Activated naive CD4-positive, alpha-beta T cell treated with anti-CD3 and anti-CD28 coated beads, Interleukin-2, amount 10 ng/mL, durations not matched to agents 7 days and 5 days (primary cell): ENCODE data around the gene CXXC5.

Experiments
- CTCF ChIA-PET: fragments of 350-600 bp; sonication (Branson Sonifier 250); formaldehyde crosslinking; loops from one replicate; lab custom pipeline; 2021; ENCODE audit warnings: antibody characterized with exemption; lab: Charles Lee
- DNase-seq: peaks from one replicate; pipeline ENCODE4 v3.0.0-alpha.2; 2020
- H3K27ac Mint-ChIP-seq: one replicate; pipeline ENCODE4 v1.8.0; 2021; ENCODE audit warnings: mild to moderate bottlenecking, moderate library complexity, mixed read lengths
- H3K27me3 Mint-ChIP-seq: one replicate; pipeline ENCODE4 v1.8.0; 2021; ENCODE audit warnings: mild to moderate bottlenecking, mixed read lengths
- H3K36me3 Mint-ChIP-seq: one replicate; pipeline ENCODE4 v1.8.0; 2021; ENCODE audit warnings: mixed read lengths
- H3K4me1 Mint-ChIP-seq: one replicate; pipeline ENCODE4 v1.8.0; 2021; ENCODE audit warnings: mixed read lengths
- H3K4me3 Mint-ChIP-seq: one replicate; pipeline ENCODE4 v1.8.0; 2021; ENCODE audit warnings: mild to moderate bottlenecking, moderate library complexity, mixed read lengths
- H3K9me3 Mint-ChIP-seq: one replicate; pipeline ENCODE4 v1.8.0; 2021; ENCODE audit warnings: mixed read lengths

The CXXC5 gene

GRCh38 chr5:139634028-139634325 lies 14.2 kb upstream of the CXXC5 start:
- no peaks in the 10 kb centered on the region for H3K9me3 Mint-ChIP-seq
- peaks cover 18% of the 10 kb centered on the region for H3K36me3 Mint-ChIP-seq
- H3K4me3 Mint-ChIP-seq: no peak overlapping the region
- peaks cover 50% of the 10 kb centered on the region for H3K4me1 Mint-ChIP-seq
- DNase-seq: no peak
- CTCF ChIA-PET: interaction anchor here (0.7 to 6.3 kb wide), 24 partner anchors 8 to 335 kb away, joined by 3 to 113 read pairs (median 5); partner anchors contain the start of gene CXXC5
- H3K27ac Mint-ChIP-seq: peak overlapping the region; percentile 91
- H3K27me3 Mint-ChIP-seq: no peaks in the 10 kb centered on the region

- CTCF ChIA-PET: interaction anchor here (0.9 to 6.3 kb wide), 22 partner anchors 9 to 214 kb away, joined by 3 to 113 read pairs (median 6); no protein-coding TSS in a partner anchor
- Mint-ChIP-seq H3K4me1 (peaks cover 50% of the 10 kb centered on the region), H3K27me3 (no peaks in the 10 kb centered on the region), H3K27ac (peak overlapping the region; percentile 91), H3K9me3 (no peaks in the 10 kb centered on the region), H3K4me3 (no peak overlapping the region), H3K36me3 (peaks cover 15% of the 10 kb centered on the region)
- no peak for DNase-seq
These were observed 13.6 kb upstream of the CXXC5 start for GRCh38 chr5:139634541-139634940.

- Mint-ChIP-seq H3K4me1 (peaks cover 50% of the 10 kb centered on the region), H3K9me3 (no peaks in the 10 kb centered on the region), H3K27ac (peak overlapping the region; percentile 91), H3K27me3 (no peaks in the 10 kb centered on the region), H3K4me3 (no peak overlapping the region), H3K36me3 (peaks cover 14% of the 10 kb centered on the region)
- no peak for DNase-seq
- CTCF ChIA-PET: interaction anchor here (0.9 to 6.3 kb wide), 18 partner anchors 10 to 216 kb away, joined by 3 to 113 read pairs (median 6); no protein-coding TSS in a partner anchor
These were observed 13.0 kb upstream of the CXXC5 start for GRCh38 chr5:139635191-139635590.

- H3K27ac Mint-ChIP-seq: peak overlapping the region; percentile 91
- no peaks in the 10 kb centered on the region for H3K9me3 Mint-ChIP-seq
- H3K27me3 Mint-ChIP-seq: no peaks in the 10 kb centered on the region
- H3K36me3 Mint-ChIP-seq: peaks cover 12% of the 10 kb centered on the region
- CTCF ChIA-PET: interaction anchor here (0.6 to 6.3 kb wide), 27 partner anchors 10 to 480 kb away, joined by 3 to 113 read pairs (median 4); partner anchors contain the start of gene CXXC5
- DNase-seq: peak; percentile 45
- H3K4me3 Mint-ChIP-seq: peak overlapping the region; percentile 21
- peaks cover 50% of the 10 kb centered on the region for H3K4me1 Mint-ChIP-seq
These were observed 12.4 kb upstream of the CXXC5 start for GRCh38 chr5:139635606-139636206.

GRCh38 chr5:139636207-139636792 lies 11.8 kb upstream of the CXXC5 start:
- Mint-ChIP-seq H3K27ac (peak overlapping the region; percentile 91), H3K4me1 (peaks cover 50% of the 10 kb centered on the region), H3K4me3 (peak overlapping the region; percentile 21), H3K9me3 (no peaks in the 10 kb centered on the region), H3K36me3 (peaks cover 11% of the 10 kb centered on the region), H3K27me3 (no peaks in the 10 kb centered on the region)
- CTCF ChIA-PET: interaction anchor here (0.6 to 6.3 kb wide), 25 partner anchors 9 to 479 kb away, joined by 3 to 113 read pairs (median 4); partner anchors contain the start of gene CXXC5
- peak; percentile 85 for DNase-seq

GRCh38 chr5:139636975-139637408 lies 11.2 kb upstream of the CXXC5 start:
- CTCF ChIA-PET: interaction anchor here (0.6 to 6.3 kb wide), 8 partner anchors 8 to 130 kb away, joined by 3 to 113 read pairs (median 27); no protein-coding TSS in a partner anchor
- H3K4me1 Mint-ChIP-seq: peaks cover 50% of the 10 kb centered on the region
- H3K27ac Mint-ChIP-seq: peak overlapping the region; percentile 91
- DNase-seq: peak; percentile 58
- H3K9me3 Mint-ChIP-seq: no peaks in the 10 kb centered on the region
- H3K4me3 Mint-ChIP-seq: peak overlapping the region; percentile 19
- peaks cover 11% of the 10 kb centered on the region for H3K36me3 Mint-ChIP-seq
- no peaks in the 10 kb centered on the region for H3K27me3 Mint-ChIP-seq

- no peaks in the 10 kb centered on the region for H3K9me3 Mint-ChIP-seq
- CTCF ChIA-PET: interaction anchor here (0.6 to 6.3 kb wide), 9 partner anchors 10 to 129 kb away, joined by 3 to 113 read pairs (median 5); partner anchors contain the start of gene CXXC5
- peak; percentile 50 for DNase-seq
- peak overlapping the region; percentile 59 for H3K27ac Mint-ChIP-seq
- no peak overlapping the region for H3K4me3 Mint-ChIP-seq
- peaks cover 46% of the 10 kb centered on the region for H3K4me1 Mint-ChIP-seq
- peaks cover 8% of the 10 kb centered on the region for H3K36me3 Mint-ChIP-seq
- no peaks in the 10 kb centered on the region for H3K27me3 Mint-ChIP-seq
These were observed 10.6 kb upstream of the CXXC5 start for GRCh38 chr5:139637438-139638089.

GRCh38 chr5:139638090-139638735 lies 9.9 kb upstream of the CXXC5 start:
- no peaks in the 10 kb centered on the region for H3K9me3 Mint-ChIP-seq
- CTCF ChIA-PET: interaction anchor here (1.0 to 1.6 kb wide), 4 partner anchors 10 to 127 kb away, joined by 3 to 5 read pairs (median 3); partner anchors contain the start of gene CXXC5
- H3K36me3 Mint-ChIP-seq: peaks cover 7% of the 10 kb centered on the region
- H3K4me3 Mint-ChIP-seq: no peak overlapping the region
- H3K27me3 Mint-ChIP-seq: peaks cover 6% of the 10 kb centered on the region
- H3K27ac Mint-ChIP-seq: peak overlapping the region; percentile 59
- peaks cover 43% of the 10 kb centered on the region for H3K4me1 Mint-ChIP-seq
- no peak for DNase-seq

GRCh38 chr5:139638736-139639618 lies 9.2 kb upstream of the CXXC5 start:
- H3K4me1 Mint-ChIP-seq: peaks cover 41% of the 10 kb centered on the region
- H3K36me3 Mint-ChIP-seq: peaks cover 6% of the 10 kb centered on the region
- H3K9me3 Mint-ChIP-seq: no peaks in the 10 kb centered on the region
- CTCF ChIA-PET: interaction anchor here (1.0 to 1.6 kb wide), 4 partner anchors 9 to 126 kb away, joined by 3 to 5 read pairs (median 3); partner anchors contain the start of gene CXXC5
- DNase-seq: no peak
- peaks cover 13% of the 10 kb centered on the region for H3K27me3 Mint-ChIP-seq
- H3K4me3 Mint-ChIP-seq: no peak overlapping the region
- H3K27ac Mint-ChIP-seq: no peak overlapping the region

- peaks cover 36% of the 10 kb centered on the region for H3K4me1 Mint-ChIP-seq
- CTCF ChIA-PET: interaction anchor here (1.3 kb wide), 1 partner anchor 126 kb away, joined by 3 read pairs; no protein-coding TSS in a partner anchor
- no peak overlapping the region for H3K27ac Mint-ChIP-seq
- no peak for DNase-seq
- no peak overlapping the region for H3K4me3 Mint-ChIP-seq
- peaks cover 6% of the 10 kb centered on the region for H3K36me3 Mint-ChIP-seq
- peaks cover 19% of the 10 kb centered on the region for H3K27me3 Mint-ChIP-seq
- H3K9me3 Mint-ChIP-seq: no peaks in the 10 kb centered on the region
These were observed 8.3 kb upstream of the CXXC5 start for GRCh38 chr5:139639619-139640380.

GRCh38 chr5:139640421-139641115 lies 7.6 kb upstream of the CXXC5 start:
- Mint-ChIP-seq H3K9me3 (no peaks in the 10 kb centered on the region), H3K27ac (no peak overlapping the region), H3K36me3 (peaks cover 4% of the 10 kb centered on the region), H3K4me3 (no peak overlapping the region), H3K27me3 (peaks cover 27% of the 10 kb centered on the region), H3K4me1 (peaks cover 30% of the 10 kb centered on the region)
- no peak for DNase-seq
- CTCF ChIA-PET: interaction anchor here (1.3 kb wide), 1 partner anchor 126 kb away, joined by 3 read pairs; no protein-coding TSS in a partner anchor
